SU-DHL-6 (cell line): ENCODE results near the gene FRAS1.

ENCODE experiments used
- H2AFZ ChIP-seq: fragments of 200-600 bp; sonication (generic); 2 replicates; pipeline ENCODE4 v1.6.1; 2014; ENCODE audit warnings: low read depth, mild to moderate bottlenecking, moderate library complexity, mixed read lengths, antibody characterized with exemption, low read length; ENCODE audit not compliant: severe bottlenecking
- H3F3A ChIP-seq: fragments of 200-600 bp; shearing (Covaris generic); 2 replicates; pipeline ENCODE4 v1.6.0; 2016; ENCODE audit warnings: antibody characterized with exemption, mild to moderate bottlenecking; ENCODE audit not compliant: insufficient read depth
- H3K27ac ChIP-seq: fragments of 200-600 bp; sonication (generic); 2 replicates; pipeline ENCODE4 v1.5.1; 2016; ENCODE audit warnings: low read depth, mild to moderate bottlenecking, low read length, moderate library complexity, mixed read lengths
- H3K27me3 ChIP-seq: fragments of 200-600 bp; sonication (generic), shearing (Covaris generic); 2 replicates; pipeline ENCODE4 v1.6.0; 2014; ENCODE audit warnings: mild to moderate bottlenecking, low read length
- H3K36me3 ChIP-seq: fragments of 200-600 bp; sonication (generic); 2 replicates; pipeline ENCODE4 v1.6.1; 2014; ENCODE audit warnings: mild to moderate bottlenecking, low read length, mixed read lengths
- H3K4me2 ChIP-seq: fragments of 300-600, 200-600 bp; shearing (Covaris generic), sonication (generic); 2 replicates; pipeline ENCODE4 v1.6.0; 2014; ENCODE audit warnings: low read length, low read depth, mild to moderate bottlenecking; ENCODE audit not compliant: poor library complexity, severe bottlenecking
- H3K4me3 ChIP-seq: fragments of 200-600 bp; sonication (generic); 2 replicates; pipeline ENCODE4 v1.5.1; 2014; ENCODE audit warnings: antibody characterized with exemption, low read length, mild to moderate bottlenecking, mixed read lengths; ENCODE audit not compliant: insufficient read depth, poor library complexity, severe bottlenecking
- H3K79me2 ChIP-seq: fragments of 200-600 bp; sonication (generic); 2 replicates; pipeline ENCODE4 v1.6.1; 2014; ENCODE audit warnings: mild to moderate bottlenecking, low read length, moderate library complexity; ENCODE audit not compliant: insufficient read depth
- H3K9ac ChIP-seq: fragments of 200-600 bp; sonication (generic); 2 replicates; pipeline ENCODE4 v1.7.0; 2014; ENCODE audit warnings: mild to moderate bottlenecking, low read length
- H3K9me2 ChIP-seq: fragments of 200-600 bp; sonication (generic); replicated peaks from 2 replicates; pipeline ENCODE4 v1.6.1; 2014; ENCODE audit warnings: low read length; ENCODE audit not compliant: insufficient read depth
- H3K9me3 ChIP-seq: fragments of 200-600 bp; sonication (generic); 2 replicates; pipeline ENCODE4 v1.6.1; 2014; ENCODE audit warnings: low read length, mixed read lengths; ENCODE audit not compliant: insufficient read depth
- H4K20me1 ChIP-seq: fragments of 200-600 bp; sonication (generic); 2 replicates; pipeline ENCODE4 v1.6.1; 2014; ENCODE audit warnings: low read depth, mild to moderate bottlenecking, antibody characterized with exemption, low read length, moderate library complexity, mixed read lengths
- EZH2phosphoT487 ChIP-seq: fragments of 200-600 bp; sonication (generic), shearing (Covaris generic); conservative IDR thresholded peaks from 2 replicates; pipeline ENCODE4 v1.6.1; 2018; ENCODE audit warnings: mild to moderate bottlenecking, antibody characterized with exemption, low read length, moderate library complexity, mixed read lengths
- TF ChIP-seq, protein P1 (sequence below): fragments of 200-600 bp; sonication (generic); IDR thresholded peaks from one replicate; pipeline ENCODE4 v1.5.1; 2017; ENCODE audit warnings: antibody characterized with exemption, mild to moderate bottlenecking, low read length, moderate library complexity; ENCODE audit not compliant: insufficient read depth, poor library complexity, severe bottlenecking

FRAS1 gene

DNA sequence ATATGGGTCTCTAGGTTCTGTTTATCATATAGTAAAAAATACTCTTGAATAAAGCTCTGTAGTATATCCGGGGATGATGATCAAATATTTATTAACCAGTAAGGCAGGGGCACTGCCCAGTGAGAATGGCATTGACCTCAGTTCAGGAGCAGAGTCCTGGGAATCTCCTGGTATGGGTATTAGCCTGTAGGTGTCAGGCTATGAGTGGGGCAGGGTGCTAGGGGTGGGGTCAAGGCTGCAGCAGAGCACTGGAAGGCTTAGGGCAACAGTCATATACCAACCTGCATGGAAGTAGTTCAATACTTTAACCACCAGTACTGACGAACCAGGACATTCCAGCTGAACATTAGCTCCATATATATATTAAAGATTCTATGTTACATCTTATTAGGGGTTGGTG lies 274.1 kb downstream of the FRAS1 start:
- Histone ChIP-seq H3K9me2 (no peaks in the 10 kb centered on the region), H2AFZ (no peak overlapping the region), H3K4me2 (no peak overlapping the region), H3K27me3 (no peaks in the 10 kb centered on the region), H3K9ac (no peak overlapping the region), H3K4me3 (no peak overlapping the region), H3K27ac (no peak overlapping the region), H3K36me3 (no peaks in the 10 kb centered on the region), H3K9me3 (no peaks in the 10 kb centered on the region), H3K79me2 (no peaks in the 10 kb centered on the region), H3F3A (no peaks in the 10 kb centered on the region), H4K20me1 (no peaks in the 10 kb centered on the region)
- TF ChIP-seq, protein P1, sequence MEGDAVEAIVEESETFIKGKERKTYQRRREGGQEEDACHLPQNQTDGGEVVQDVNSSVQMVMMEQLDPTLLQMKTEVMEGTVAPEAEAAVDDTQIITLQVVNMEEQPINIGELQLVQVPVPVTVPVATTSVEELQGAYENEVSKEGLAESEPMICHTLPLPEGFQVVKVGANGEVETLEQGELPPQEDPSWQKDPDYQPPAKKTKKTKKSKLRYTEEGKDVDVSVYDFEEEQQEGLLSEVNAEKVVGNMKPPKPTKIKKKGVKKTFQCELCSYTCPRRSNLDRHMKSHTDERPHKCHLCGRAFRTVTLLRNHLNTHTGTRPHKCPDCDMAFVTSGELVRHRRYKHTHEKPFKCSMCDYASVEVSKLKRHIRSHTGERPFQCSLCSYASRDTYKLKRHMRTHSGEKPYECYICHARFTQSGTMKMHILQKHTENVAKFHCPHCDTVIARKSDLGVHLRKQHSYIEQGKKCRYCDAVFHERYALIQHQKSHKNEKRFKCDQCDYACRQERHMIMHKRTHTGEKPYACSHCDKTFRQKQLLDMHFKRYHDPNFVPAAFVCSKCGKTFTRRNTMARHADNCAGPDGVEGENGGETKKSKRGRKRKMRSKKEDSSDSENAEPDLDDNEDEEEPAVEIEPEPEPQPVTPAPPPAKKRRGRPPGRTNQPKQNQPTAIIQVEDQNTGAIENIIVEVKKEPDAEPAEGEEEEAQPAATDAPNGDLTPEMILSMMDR, result no peak
- TF ChIP-seq EZH2phosphoT487, result no peak

DNA sequence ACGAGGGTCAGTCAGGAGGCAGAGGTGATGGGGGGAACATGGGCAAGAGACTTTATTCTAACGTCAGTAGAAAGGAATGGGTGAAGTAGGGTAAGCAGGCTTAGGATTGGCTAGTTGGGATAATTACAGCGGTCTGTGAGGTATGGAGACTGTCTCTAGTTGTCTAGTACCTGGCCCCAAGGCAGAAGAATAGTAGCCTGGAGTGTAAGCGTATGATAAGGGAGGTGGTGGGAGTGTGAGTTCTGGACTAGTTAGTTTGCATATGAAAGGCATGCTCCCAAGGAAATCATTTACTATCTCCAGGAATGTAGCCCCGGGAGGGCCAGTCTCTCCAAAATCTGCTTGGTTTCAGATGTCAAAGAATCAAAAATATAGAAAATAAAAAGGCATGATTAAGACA lies 274.8 kb downstream of the FRAS1 start:
- TF ChIP-seq EZH2phosphoT487, result no peak
- TF ChIP-seq, protein P1, result no peak
- H3F3A ChIP-seq, result no peaks in the 10 kb centered on the region
- H3K9me2 ChIP-seq, result no peaks in the 10 kb centered on the region
- no peak overlapping the region for H3K27ac ChIP-seq
- H4K20me1 ChIP-seq, result no peaks in the 10 kb centered on the region
- no peak overlapping the region for H2AFZ ChIP-seq
- no peak overlapping the region for H3K4me3 ChIP-seq
- H3K27me3 ChIP-seq, result no peaks in the 10 kb centered on the region
- no peaks in the 10 kb centered on the region for H3K36me3 ChIP-seq
- H3K9me3 ChIP-seq, result no peaks in the 10 kb centered on the region
- no peak overlapping the region for H3K9ac ChIP-seq
- H3K4me2 ChIP-seq, result no peak overlapping the region
- no peaks in the 10 kb centered on the region for H3K79me2 ChIP-seq

DNA sequence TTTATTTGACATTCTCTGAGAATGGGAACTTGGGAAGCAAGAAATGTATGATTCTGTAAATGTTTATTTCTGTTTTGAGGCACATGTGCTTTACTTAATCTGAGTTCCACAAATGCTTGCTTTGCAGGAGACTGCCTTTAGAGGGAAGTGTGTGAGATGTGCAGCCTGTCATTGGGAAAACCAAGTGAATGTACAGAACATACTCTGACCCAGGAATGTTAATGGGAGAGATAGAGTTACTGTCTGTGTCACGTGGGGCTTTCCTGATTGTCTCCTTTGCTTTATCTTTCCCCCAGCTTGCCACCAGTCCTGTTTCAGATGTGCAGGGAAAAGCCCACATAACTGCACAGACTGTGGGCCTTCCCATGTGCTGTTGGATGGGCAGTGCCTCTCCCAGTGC lies 275.9 kb downstream of the FRAS1 start:
- Histone ChIP-seq H3K9ac (no peak overlapping the region), H3K9me2 (no peaks in the 10 kb centered on the region), H3F3A (no peaks in the 10 kb centered on the region), H3K27me3 (no peaks in the 10 kb centered on the region), H3K4me2 (no peak overlapping the region), H3K9me3 (no peaks in the 10 kb centered on the region), H3K79me2 (no peaks in the 10 kb centered on the region), H3K4me3 (no peak overlapping the region), H4K20me1 (no peaks in the 10 kb centered on the region), H3K36me3 (no peaks in the 10 kb centered on the region), H3K27ac (no peak overlapping the region), H2AFZ (no peak overlapping the region)
- TF ChIP-seq EZH2phosphoT487, result no peak
- TF ChIP-seq, protein P1, result no peak
